8988T (cell line): ENCODE results near the gene GTPBP8.
"Not testable (repeated sequence)": the region's sequence is repeated elsewhere in the genome, so short reads cannot be mapped to it uniquely, and the experiment has no call there.

Experiments used
- DNase-seq: peaks from one replicate; pipeline ENCODE4 v3.0.0; 2011

GTPBP8 gene

GRCh38 chr3:113002037-113002436, 11.3 kb downstream of the GTPBP8 start:
- no peak for DNase-seq

GRCh38 chr3:113002679-113003078, 11.9 kb downstream of the GTPBP8 start:
- no peak for DNase-seq

- DNase-seq = no peak
These were observed 14.8 kb downstream of the GTPBP8 start for GRCh38 chr3:113005611-113006010.

GRCh38 chr3:113006359-113007056, 15.7 kb downstream of the GTPBP8 start:
- no peak for DNase-seq

GRCh38 chr3:113008117-113008516, 17.3 kb downstream of the GTPBP8 start:
- no peak for DNase-seq

- DNase-seq = no peak
These were observed 22.8 kb downstream of the GTPBP8 start for GRCh38 chr3:113013593-113013992.

- no peak for DNase-seq
These were observed 27.9 kb downstream of the GTPBP8 start for GRCh38 chr3:113018536-113019181.

- DNase-seq = peak; percentile 66
These were observed 28.7 kb downstream of the GTPBP8 start for GRCh38 chr3:113019182-113020137.

GRCh38 chr3:113021471-113021870, 30.7 kb downstream of the GTPBP8 start:
- no peak for DNase-seq

- no peak for DNase-seq
These were observed 43.2 kb downstream of the GTPBP8 start for GRCh38 chr3:113034011-113034410.

- DNase-seq = peak; percentile 26
These were observed 44.7 kb downstream of the GTPBP8 start for GRCh38 chr3:113035387-113035982.

- no peak for DNase-seq
These were observed 47.5 kb downstream of the GTPBP8 start for GRCh38 chr3:113038328-113038727.

GRCh38 chr3:113039546-113039945, 48.8 kb downstream of the GTPBP8 start:
- no peak for DNase-seq

- no peak for DNase-seq
These were observed 49.4 kb downstream of the GTPBP8 start for GRCh38 chr3:113040231-113040630.

GRCh38 chr3:113043686-113044085, 52.9 kb downstream of the GTPBP8 start:
- no peak for DNase-seq

GRCh38 chr3:113046186-113046965, 55.6 kb downstream of the GTPBP8 start:
- DNase-seq = not testable (repeated sequence)

- peak; percentile 31 for DNase-seq
These were observed 60.5 kb downstream of the GTPBP8 start for GRCh38 chr3:113051302-113051711.
